GM18517 (cell line): ENCODE measurements around the gene DMRTB1.

Experiments
- ATAC-seq: cut with Tn5 transposase; IDR thresholded peaks from one replicate; pipeline ENCODE4 v1.9.1; 2021; ENCODE audit warnings: mild to moderate bottlenecking, moderate library complexity; ENCODE audit not compliant: unreplicated experiment

Gene DMRTB1

DNA sequence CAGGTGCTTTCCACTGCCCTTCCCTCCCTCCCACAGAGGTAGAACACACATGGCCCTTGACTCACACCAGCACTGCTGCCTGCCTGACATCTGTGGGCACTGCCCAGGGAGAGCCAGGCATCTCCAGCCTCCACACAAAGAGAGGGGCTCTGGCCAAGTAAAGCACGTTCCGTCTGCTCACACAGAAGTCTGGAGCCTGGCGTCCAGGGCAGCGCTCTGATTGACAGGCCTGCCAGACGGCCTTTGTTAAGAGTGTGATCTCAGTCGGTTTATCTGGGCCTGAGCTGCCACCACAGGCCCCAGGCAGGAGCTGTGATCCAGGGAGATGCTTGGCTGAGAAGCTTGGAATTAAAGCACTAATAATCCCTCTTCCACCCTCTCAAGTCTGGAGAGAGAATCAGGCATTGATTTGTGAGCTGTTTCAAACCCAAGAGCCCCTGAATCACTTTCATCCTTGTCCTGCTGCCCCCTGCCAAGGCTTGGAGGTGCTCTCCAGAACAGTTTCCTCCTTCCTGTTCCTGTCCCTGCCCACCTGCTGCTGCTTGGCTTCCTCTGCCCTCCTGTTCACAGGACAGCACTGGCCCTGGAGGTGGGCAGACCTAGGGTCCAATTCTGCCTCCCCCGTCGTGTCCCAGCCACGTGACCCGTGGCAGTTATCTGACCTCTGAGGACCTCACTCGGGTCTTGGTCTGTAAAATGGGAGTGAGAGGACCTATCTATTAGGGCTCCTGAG lies 3.7 kb downstream of the DMRTB1 start:
- no peak for ATAC-seq

GRCh38 chr1:53463961-53464899 lies 5.0 kb downstream of the DMRTB1 start:
- no peak for ATAC-seq

DNA sequence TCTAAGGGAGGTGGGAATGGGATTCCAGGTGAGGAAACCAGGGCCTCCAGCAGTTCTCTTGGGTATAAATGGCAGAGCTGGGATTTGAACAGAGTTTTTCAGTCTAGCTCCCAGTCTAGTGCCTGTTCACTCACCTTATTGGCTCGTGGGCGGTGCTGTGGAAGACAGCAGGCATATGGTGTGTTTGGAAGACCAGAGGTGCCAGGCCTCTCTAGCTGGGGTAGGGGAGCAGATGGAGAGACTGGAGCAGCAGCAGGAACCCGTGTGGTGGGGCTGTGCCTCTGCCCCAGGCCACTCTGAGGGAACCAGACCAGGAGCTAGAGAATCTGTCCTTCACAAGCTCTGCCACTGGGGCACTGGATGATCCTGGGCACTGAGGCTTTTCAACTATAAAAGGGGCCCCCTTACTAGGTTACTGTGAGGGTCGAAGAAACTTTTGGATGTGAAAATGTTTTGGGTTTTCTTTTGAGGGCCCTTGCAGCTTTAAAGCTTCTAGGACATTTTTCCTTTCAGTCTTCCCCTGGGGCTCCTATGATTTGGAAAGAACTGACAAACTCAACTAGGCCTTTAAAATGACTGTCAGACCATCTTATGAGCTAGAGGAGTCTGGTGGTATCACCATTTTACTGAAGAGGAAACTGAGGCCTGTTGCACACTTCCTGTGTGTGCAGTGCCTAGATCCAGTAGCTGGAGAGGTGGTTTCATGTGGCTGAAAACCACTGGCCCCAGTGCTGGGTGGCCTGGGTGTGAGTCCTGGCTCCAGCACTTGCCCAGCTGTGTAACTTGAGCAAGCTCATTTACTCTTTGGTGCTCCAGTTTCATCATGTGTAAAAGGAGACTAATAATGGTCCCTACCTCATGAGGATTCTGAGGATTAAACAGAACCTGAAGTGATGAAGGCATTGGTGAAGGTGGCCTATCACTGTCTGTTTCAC lies 6.1 kb downstream of the DMRTB1 start:
- ATAC-seq = no peak

GRCh38 chr1:53467391-53467790 lies 8.2 kb downstream of the DMRTB1 start:
- ATAC-seq = no peak

DNA sequence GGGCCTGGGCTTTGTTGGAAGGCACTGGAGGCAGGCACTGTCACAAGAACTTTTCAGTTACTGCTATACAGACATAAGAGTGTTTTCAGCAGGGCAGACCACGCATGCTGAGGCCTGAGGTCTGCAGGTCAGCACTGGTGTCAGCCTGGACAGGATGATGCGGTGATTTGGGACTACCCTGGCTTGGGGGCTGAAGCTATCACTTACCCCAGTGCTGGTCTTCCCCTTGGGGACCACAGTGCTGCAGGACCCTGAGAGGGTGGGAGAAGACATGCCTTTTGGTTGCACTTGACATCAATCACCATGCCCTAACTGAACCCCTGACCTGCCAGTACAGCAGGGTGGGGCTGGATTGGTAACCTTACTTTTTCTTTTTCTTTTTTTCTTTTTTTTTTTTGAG lies 9.2 kb downstream of the DMRTB1 start:
- no peak for ATAC-seq

DNA sequence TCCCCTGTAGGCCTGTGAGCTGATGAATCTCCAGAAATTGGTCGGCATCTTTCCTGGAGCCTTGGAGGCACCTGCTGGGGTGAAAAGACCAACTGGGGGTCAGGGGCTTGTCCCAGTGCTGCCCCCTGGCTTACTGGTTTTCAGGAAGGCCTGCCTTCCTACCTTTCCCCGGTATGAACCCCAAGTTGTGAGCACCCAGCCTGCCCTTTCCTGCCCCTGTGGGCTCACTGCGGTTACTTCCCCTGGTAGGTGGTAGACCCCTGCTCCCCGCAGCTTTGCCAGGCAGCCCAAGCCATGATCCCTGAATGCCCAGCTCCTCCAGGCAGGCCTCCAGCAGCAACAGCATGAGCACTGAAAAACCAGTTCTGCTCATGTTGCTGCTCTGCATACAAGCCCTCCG lies 10.2 kb downstream of the DMRTB1 start:
- no peak for ATAC-seq

DNA sequence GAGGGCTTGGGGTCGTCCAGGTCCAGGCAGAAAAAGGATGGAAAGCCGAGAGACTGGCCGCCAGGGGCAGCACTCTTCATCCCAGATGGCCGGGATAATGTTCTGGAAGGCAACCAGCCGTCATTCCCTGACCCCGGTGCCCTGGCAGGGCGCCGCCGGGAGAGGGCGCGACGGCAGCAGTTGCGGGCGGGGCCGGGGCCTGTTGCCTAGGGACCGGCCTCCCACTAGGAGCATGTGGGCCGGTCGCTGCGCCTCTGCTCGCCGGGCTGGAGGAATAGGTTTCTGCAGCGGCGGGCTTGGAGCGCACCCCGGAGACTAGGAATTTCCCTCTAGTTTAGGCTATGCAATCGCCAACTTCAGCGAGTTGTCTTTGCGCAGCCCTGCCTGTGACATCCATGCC lies 11.0 kb downstream of the DMRTB1 start:
- ATAC-seq = no peak

DNA sequence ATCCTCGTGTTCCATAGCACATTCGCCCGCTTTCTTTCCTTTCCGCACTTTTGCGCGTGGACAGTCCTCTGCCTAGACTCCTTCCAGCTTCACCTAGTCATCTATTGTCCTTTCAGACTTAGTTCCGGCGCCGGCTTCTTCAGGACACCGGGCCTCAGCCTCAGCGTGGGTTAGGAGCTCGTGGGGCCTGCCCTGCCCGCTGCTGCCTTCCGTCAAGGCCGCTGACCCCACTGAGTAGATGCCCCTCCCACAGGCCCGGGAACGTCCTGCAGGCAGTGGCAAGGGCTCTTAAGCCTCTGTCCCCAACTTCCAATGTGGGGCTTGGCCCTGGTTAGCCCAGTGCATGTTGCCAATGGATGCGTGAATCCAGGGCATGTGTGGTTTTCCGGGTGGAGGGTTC lies 11.4 kb downstream of the DMRTB1 start:
- no peak for ATAC-seq

- ATAC-seq = no peak
These were observed 11.8 kb downstream of the DMRTB1 start for GRCh38 chr1:53471000-53471399.

- ATAC-seq = no peak
These were observed 14.3 kb downstream of the DMRTB1 start for GRCh38 chr1:53473463-53473862.

- ATAC-seq = no peak
These were observed 16.5 kb downstream of the DMRTB1 start for GRCh38 chr1:53475664-53476063.

GRCh38 chr1:53476579-53476978 lies 17.4 kb downstream of the DMRTB1 start:
- no peak for ATAC-seq

- ATAC-seq = no peak
These were observed 18.7 kb downstream of the DMRTB1 start for GRCh38 chr1:53477651-53478501.

GRCh38 chr1:53478502-53478818 lies 19.3 kb downstream of the DMRTB1 start:
- ATAC-seq = no peak

GRCh38 chr1:53480678-53481077 lies 21.5 kb downstream of the DMRTB1 start:
- ATAC-seq = no peak

DNA sequence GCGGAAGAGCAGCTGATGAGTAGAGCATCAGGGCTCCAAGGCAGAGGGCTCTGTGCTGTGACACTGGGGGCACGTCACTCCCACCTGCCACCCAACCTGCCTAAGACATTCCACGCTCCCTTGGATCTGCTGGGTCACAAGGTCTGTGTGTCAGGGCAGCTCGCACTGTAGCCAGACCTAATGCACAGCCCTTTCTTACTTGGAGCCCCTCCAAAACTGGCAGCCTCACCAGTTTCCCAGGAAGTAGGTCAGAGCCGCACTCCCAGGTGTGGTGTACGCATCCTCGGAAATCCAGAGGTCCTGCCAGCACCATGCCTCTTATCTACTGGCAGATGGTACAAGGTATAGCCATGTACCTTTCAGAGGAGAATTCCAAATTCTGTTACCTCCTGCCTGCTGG lies 22.3 kb downstream of the DMRTB1 start:
- ATAC-seq = no peak

DNA sequence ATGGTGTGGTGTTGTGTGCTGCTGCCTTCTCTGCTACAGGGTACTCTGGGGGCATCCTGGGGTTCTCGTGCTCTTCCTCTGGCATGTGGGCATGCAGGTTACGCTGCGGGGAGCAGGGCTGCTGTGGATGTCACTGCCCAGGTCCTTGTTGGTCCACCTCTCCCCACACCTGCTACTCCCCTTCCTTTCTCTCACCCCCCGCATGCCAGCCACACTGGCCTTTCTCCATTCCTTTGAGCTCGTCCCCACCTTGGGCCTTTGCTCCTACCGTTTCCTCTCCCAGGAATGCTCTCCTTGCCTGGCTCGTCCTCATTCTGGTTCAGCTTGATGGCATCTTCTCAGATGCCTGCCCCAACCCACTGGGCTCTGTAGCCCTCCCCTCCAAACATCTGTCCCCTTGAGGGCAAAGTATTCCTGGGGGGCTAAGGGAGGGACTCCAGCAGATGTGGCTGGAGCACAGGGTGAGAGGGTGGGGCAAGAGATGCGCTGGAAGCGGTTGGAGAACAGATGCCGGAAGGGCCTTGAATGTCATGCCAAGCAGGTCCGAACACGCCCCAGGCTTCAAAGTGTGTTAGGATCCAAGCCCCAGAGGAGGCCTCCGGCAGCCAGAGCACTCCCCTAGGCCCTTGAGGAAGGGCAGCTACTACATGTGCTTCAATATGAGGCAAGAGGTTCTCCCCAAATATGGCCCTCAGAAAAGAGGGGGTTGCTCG lies 23.4 kb downstream of the DMRTB1 start:
- ATAC-seq = no peak

DNA sequence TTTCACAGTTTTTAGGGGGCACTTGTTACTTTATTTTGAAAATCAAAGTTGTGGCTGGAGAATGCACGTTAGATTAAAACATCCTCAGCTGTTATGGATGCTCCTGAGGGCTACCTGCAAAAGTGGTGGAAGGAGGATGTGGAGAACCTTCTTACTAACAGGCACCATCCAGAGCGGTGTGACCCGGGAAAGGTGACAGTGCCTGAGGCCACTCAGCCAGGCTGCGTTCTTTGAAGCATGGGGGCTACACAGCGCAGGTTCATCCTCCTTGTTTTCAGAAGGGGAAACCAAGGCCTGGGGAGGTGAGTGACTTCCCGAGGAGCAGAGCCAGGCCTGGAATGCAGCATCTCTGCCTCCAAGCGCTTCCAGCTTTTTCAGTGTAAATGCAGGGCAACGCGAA lies 24.0 kb downstream of the DMRTB1 start:
- no peak for ATAC-seq

- no peak for ATAC-seq
These were observed 24.5 kb downstream of the DMRTB1 start for GRCh38 chr1:53483656-53484055.
